Measurements from ENCODE around the gene BPIFA1.

DNA sequence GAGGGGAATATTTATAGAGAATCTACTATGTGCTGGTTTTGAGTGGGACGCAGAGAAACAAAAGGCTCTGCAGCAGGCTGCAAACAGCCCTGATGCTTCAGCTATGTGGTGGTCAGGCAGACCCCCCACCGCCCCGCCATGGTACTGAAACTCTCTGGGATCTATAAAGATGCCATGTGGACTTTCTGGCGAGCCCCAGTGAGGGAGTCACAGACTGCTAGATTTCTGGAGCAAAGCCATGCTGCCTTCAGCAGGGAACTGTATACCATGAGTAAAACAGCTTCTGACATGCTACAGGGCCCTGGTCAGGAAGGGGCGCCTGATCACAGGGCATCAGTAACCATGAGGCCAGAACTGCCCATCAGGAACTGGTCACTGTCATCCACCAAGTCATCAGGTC is 28.0 kb downstream of the BPIFA1 start:
- TF ChIP-seq POLR2AphosphoS5 (IDR thresholded peaks at IDR 0.05) (no peak), EP300 (conservative IDR thresholded peaks at IDR 0.05; ENCODE audit: poor library complexity, severe bottlenecking) (no peak), EZH2 (IDR thresholded peaks at IDR 0.05; ENCODE audit: borderline replicate concordance, insufficient read depth, low read length, poor library complexity, severe bottlenecking) (no peak), MXI1 (conservative IDR thresholded peaks at IDR 0.05; ENCODE audit: poor library complexity, severe bottlenecking) (no peak), TAF1 (IDR thresholded peaks at IDR 0.05; ENCODE audit: low read depth) (no peak)
- TF ChIP-seq, protein P1, sequence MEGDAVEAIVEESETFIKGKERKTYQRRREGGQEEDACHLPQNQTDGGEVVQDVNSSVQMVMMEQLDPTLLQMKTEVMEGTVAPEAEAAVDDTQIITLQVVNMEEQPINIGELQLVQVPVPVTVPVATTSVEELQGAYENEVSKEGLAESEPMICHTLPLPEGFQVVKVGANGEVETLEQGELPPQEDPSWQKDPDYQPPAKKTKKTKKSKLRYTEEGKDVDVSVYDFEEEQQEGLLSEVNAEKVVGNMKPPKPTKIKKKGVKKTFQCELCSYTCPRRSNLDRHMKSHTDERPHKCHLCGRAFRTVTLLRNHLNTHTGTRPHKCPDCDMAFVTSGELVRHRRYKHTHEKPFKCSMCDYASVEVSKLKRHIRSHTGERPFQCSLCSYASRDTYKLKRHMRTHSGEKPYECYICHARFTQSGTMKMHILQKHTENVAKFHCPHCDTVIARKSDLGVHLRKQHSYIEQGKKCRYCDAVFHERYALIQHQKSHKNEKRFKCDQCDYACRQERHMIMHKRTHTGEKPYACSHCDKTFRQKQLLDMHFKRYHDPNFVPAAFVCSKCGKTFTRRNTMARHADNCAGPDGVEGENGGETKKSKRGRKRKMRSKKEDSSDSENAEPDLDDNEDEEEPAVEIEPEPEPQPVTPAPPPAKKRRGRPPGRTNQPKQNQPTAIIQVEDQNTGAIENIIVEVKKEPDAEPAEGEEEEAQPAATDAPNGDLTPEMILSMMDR (IDR thresholded peaks at IDR 0.05; ENCODE audit: poor library complexity, severe bottlenecking): no peak

All from neural cell (in vitro differentiated cells).